HG03097 (cell line): ENCODE data around the gene TTC28.

Experiments used
- ATAC-seq: cut with Tn5 transposase; IDR thresholded peaks from one replicate; pipeline ENCODE4 v1.9.1; 2021; ENCODE audit not compliant: unreplicated experiment, low FRiP score

The TTC28 gene

GRCh38 chr22:27986459-27986858 lies 693.2 kb downstream of the TTC28 start:
- ATAC-seq = no peak

- ATAC-seq = no peak
Observed at GRCh38 chr22:27985323-27986275, 694.0 kb downstream of the TTC28 start.

GRCh38 chr22:27984723-27985122 lies 694.9 kb downstream of the TTC28 start:
- no peak for ATAC-seq

GRCh38 chr22:27984001-27984695 lies 695.5 kb downstream of the TTC28 start:
- ATAC-seq = no peak

GRCh38 chr22:27983361-27983791 lies 696.3 kb downstream of the TTC28 start:
- ATAC-seq = no peak

GRCh38 chr22:27982630-27983180 lies 696.9 kb downstream of the TTC28 start:
- no peak for ATAC-seq

DNA sequence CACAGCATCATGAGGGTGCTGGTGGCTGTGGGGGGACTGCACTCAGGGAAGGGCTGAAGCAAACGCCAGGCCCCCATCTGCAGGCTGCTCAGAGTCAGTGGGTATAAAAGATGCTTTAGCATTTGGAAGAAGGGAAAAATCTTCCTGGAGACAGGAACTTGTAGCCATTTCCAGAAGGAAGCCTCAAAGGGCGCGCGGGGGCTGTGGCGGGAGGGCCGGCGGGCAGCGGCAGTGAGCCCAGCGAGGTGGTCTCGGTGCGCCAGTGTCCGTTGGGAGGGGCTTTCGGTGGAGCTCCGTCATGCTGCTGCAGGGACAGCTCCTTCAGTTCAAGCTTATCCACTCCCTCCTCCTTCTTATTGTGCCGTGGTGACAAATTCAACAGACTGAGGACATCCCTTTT lies 697.5 kb downstream of the TTC28 start:
- ATAC-seq = no peak

- no peak for ATAC-seq
Observed at GRCh38 chr22:27980424-27981148, 699.1 kb downstream of the TTC28 start.

DNA sequence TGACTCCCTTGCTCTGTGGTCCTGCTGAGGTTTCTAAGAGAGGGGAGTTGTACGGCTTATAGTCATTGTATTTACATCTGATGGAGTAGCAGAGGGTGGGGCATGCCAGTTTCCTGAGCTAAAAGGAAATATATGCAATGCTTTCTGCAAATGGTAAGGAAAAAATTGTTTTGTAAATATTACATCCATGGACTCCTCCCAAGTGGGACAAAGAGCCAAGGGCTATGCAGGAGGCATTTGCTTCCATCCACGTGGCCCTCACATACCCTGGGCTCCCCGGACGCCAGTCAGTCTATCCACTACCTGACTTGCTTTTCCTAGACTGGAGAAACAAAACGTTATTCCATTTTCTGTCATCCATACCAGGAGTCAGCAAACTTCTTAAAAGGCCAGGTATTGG lies 700.8 kb downstream of the TTC28 start:
- no peak for ATAC-seq

- no peak for ATAC-seq
Observed at GRCh38 chr22:27978317-27978716, 701.3 kb downstream of the TTC28 start.

- ATAC-seq = no peak
Observed at GRCh38 chr22:27976586-27976985, 703.1 kb downstream of the TTC28 start.

DNA sequence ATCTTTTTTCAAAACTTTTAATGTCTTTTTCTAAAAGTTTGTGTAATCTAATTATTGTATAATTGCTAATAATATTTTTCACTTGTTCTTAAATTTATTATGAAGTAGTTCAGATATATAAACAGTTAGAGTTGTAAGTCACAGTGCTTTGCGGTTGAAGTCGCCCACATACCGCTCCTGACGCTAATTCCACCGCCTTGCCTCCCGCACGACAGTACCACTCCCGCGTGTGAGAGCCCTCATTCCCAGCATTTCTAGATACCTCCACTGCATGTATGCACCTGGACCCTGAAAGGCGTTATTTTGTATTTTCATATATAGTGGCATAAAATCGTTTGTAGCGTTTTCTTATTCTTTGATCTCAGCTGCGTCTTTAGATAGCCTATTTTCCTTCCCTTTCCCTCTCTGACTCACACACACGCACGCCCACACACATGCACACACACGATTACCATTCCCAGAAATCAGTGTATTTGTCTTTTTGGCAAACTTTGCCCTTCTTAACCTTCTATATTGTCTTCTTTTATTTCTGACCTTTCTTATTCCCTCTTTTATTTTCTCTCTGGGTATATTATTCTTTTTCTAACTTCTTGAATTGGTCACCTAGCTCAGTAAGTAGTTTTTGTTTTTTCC lies 704.1 kb downstream of the TTC28 start:
- ATAC-seq = no peak

GRCh38 chr22:27973846-27974245 lies 705.8 kb downstream of the TTC28 start:
- ATAC-seq = no peak

DNA sequence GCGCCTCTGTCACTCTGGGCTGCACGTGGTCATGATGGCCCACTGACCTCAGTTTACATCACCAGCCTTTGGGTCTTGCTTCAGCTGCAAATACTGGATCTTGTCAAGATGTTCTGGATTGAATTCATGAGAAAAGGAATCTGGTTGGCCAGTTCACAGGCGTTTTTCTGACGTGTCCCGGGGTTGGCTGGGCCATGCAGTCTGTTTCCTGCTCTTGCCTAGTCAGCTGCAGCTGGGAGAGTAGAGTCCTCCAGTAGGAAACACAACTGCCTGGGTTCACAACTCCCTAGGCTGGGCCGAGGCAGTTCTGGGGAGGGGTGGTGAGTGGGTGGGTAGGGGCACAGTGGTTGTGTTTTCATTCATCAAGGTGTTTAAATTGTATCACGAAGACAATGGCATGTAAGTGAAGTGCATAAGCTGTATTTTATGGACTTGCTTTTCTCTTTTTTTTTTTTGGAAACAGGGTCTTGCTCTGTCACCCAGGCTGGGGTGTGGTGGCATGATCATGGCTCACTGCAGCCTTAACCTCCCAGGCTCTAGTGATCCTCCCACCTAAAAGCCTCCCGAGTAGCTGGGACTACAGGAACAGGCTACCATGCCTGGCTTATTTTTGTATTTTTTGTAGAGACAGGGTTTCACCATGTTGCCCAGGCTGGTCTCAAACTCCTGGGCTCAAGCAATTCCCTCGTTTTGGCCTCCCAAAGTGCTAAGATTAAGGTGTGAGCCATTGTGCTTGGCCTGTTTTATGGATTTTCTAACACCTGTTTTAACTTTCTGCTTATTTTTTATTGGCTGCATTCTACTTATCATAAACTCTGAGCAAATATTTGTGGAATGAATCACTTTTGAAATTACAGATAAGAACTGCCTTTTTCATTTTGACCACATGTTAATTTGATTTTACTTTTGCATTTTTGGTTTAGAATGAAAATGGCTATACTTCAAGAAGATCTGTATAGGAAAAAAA lies 706.6 kb downstream of the TTC28 start:
- no peak for ATAC-seq

- ATAC-seq = no peak
Observed at GRCh38 chr22:27971926-27972325, 707.7 kb downstream of the TTC28 start.

- no peak for ATAC-seq
Observed at GRCh38 chr22:27970596-27971220, 708.9 kb downstream of the TTC28 start.

- ATAC-seq = no peak
Observed at GRCh38 chr22:27966168-27967064, 713.2 kb downstream of the TTC28 start.
